HEK293 (cell line): Measurements from ENCODE around the gene UCP2.

ENCODE experiments used
- CTCF ChIA-PET: fragments of 350-600 bp; formaldehyde crosslinking; extraction: SDS; loops from one replicate; lab custom pipeline; 2021; ENCODE audit warnings: antibody characterized with exemption; lab: Yijun Ruan, JAX
- POLR2A ChIA-PET: fragments of 300-600 bp; formaldehyde crosslinking; extraction: SDS; loops from one replicate; lab custom pipeline; 2020; ENCODE audit warnings: antibody characterized with exemption, inconsistent platforms; lab: Yijun Ruan, JAX
- H3K27ac ChIP-seq: fragments of 200-500 bp; sonication (Bioruptor generic); 2 replicates; pipeline ENCODE4 v1.5.1; 2014; ENCODE audit warnings: low read depth, low read length, control low read depth, inconsistent platforms; ENCODE audit errors: extremely low read depth
- H3K36me3 ChIP-seq, 2 experiments: fragments of 200-500 bp in 1 of 2; sonication (Bioruptor generic) in 1 of 2; 1 replicate in 1 of 2; 2 replicates in 1 of 2; pipeline ENCODE4 v1.5.1; 2014 to 2017; ENCODE audit warnings: inconsistent platforms in 2 of 2, low read length in 2 of 2; ENCODE audit not compliant: control insufficient read depth in 2 of 2, insufficient read depth in 1 of 2
- H3K4me1 ChIP-seq: fragments of 200-500 bp; sonication (Bioruptor generic); 2 replicates; pipeline ENCODE4 v1.5.1; 2014; ENCODE audit warnings: mild to moderate bottlenecking, low read length, inconsistent platforms; ENCODE audit not compliant: control insufficient read depth, insufficient read depth
- H3K4me3 ChIP-seq: 2 replicates; pipeline ENCODE4 v1.5.1; 2011; ENCODE audit warnings: low read depth, mild to moderate bottlenecking, control low read depth, low read length, moderate library complexity
- H3K9me3 ChIP-seq: fragments of 200-500 bp; sonication (Bioruptor generic); 2 replicates; pipeline ENCODE4 v1.5.1; 2014; ENCODE audit warnings: low read depth, low read length, inconsistent platforms; ENCODE audit not compliant: control insufficient read depth, insufficient read depth
- BCL11B ChIP-seq: fragments of 450-650 bp; formaldehyde crosslinking; IDR thresholded peaks from 2 replicates; pipeline ENCODE4 v1.5.1; 2016; ENCODE audit warnings: low read depth, missing biosample characterization, missing genetic modification characterization
- GLI2 ChIP-seq: fragments of 450-650 bp; formaldehyde crosslinking; IDR thresholded peaks from 2 replicates; pipeline ENCODE4; 2017; ENCODE audit warnings: missing biosample characterization, missing genetic modification characterization, low read depth, borderline replicate concordance
- KLF16 ChIP-seq: fragments of 450-650 bp; formaldehyde crosslinking; IDR thresholded peaks from 2 replicates; pipeline ENCODE4 v1.5.1; 2017; ENCODE audit warnings: missing biosample characterization, missing genetic modification characterization
- KLF8 ChIP-seq: fragments of 450-650 bp; formaldehyde crosslinking; IDR thresholded peaks from 2 replicates; pipeline ENCODE4 v1.5.1; 2016; ENCODE audit warnings: missing biosample characterization, missing genetic modification characterization
- MZF1 ChIP-seq: fragments of 450-650 bp; formaldehyde crosslinking; IDR thresholded peaks from 2 replicates; pipeline ENCODE4 v1.5.1; 2017; ENCODE audit warnings: missing biosample characterization, missing genetic modification characterization, borderline replicate concordance
- ZBTB20 ChIP-seq: fragments of 450-650 bp; formaldehyde crosslinking; IDR thresholded peaks from 2 replicates; pipeline ENCODE4 v1.5.1; 2016; ENCODE audit warnings: missing biosample characterization, missing genetic modification characterization
- ZNF248 ChIP-seq: fragments of 450-650 bp; formaldehyde crosslinking; IDR thresholded peaks from 2 replicates; pipeline ENCODE4 v1.5.1; 2017; ENCODE audit warnings: missing biosample characterization, missing genetic modification characterization
- ZNF311 ChIP-seq: fragments of 450-650 bp; formaldehyde crosslinking; IDR thresholded peaks from 2 replicates; pipeline ENCODE4 v1.5.1; 2017; ENCODE audit warnings: missing biosample characterization, missing genetic modification characterization, borderline replicate concordance
- ZNF335 ChIP-seq: fragments of 450-650 bp; formaldehyde crosslinking; conservative IDR thresholded peaks from 2 replicates; pipeline ENCODE4 v1.5.1; 2016; ENCODE audit warnings: missing biosample characterization, missing genetic modification characterization
- ZNF354C ChIP-seq: fragments of 450-650 bp; formaldehyde crosslinking; IDR thresholded peaks from 2 replicates; pipeline ENCODE4 v1.5.1; 2016; ENCODE audit warnings: missing biosample characterization, missing genetic modification characterization, low read depth, borderline replicate concordance
- ZNF423 ChIP-seq: fragments of 450-650 bp; formaldehyde crosslinking; IDR thresholded peaks from 2 replicates; pipeline ENCODE4 v1.5.1; 2016; ENCODE audit warnings: missing biosample characterization, missing genetic modification characterization
- ZNF510 ChIP-seq: fragments of 450-650 bp; formaldehyde crosslinking; IDR thresholded peaks from 2 replicates; pipeline ENCODE4 v1.5.1; 2018; ENCODE audit warnings: mild to moderate bottlenecking, missing genetic modification characterization, missing biosample characterization; ENCODE audit not compliant: insufficient replicate concordance
- ZNF529 ChIP-seq: fragments of 450-650 bp; formaldehyde crosslinking; IDR thresholded peaks from 2 replicates; pipeline ENCODE4 v1.5.1; 2017; ENCODE audit warnings: missing genetic modification characterization, missing biosample characterization; ENCODE audit not compliant: insufficient replicate concordance
- ZNF544 ChIP-seq: fragments of 450-650 bp; formaldehyde crosslinking; IDR thresholded peaks from 2 replicates; pipeline ENCODE4 v1.5.0; 2017; ENCODE audit warnings: missing biosample characterization, missing genetic modification characterization
- ZNF585B ChIP-seq: fragments of 450-650 bp; formaldehyde crosslinking; IDR thresholded peaks from 2 replicates; pipeline ENCODE4 v1.5.1; 2016; ENCODE audit warnings: missing biosample characterization, missing genetic modification characterization
- ZNF596 ChIP-seq: fragments of 450-650 bp; IDR thresholded peaks from 2 replicates; pipeline ENCODE4 v1.5.0; 2018; ENCODE audit warnings: missing biosample characterization, mild to moderate bottlenecking, missing genetic modification characterization, moderate library complexity
- ZNF621 ChIP-seq: fragments of 450-650 bp; formaldehyde crosslinking; IDR thresholded peaks from 2 replicates; pipeline ENCODE4 v1.5.1; 2017; ENCODE audit warnings: missing biosample characterization, missing genetic modification characterization
- ZSCAN23 ChIP-seq: fragments of 450-650 bp; formaldehyde crosslinking; IDR thresholded peaks from 2 replicates; pipeline ENCODE4 v1.5.1; 2016; ENCODE audit warnings: missing biosample characterization, missing genetic modification characterization
- TF ChIP-seq, protein P1 (sequence below): fragments of 450-650 bp; formaldehyde crosslinking; IDR thresholded peaks from 2 replicates; pipeline ENCODE4 v1.5.1; 2017; ENCODE audit warnings: missing biosample characterization, mild to moderate bottlenecking, missing genetic modification characterization, moderate library complexity
- TF ChIP-seq, protein P2 (sequence below): fragments of 450-650 bp; formaldehyde crosslinking; IDR thresholded peaks from 2 replicates; pipeline ENCODE4 v1.5.1; 2016; ENCODE audit warnings: missing biosample characterization, missing genetic modification characterization
- TF ChIP-seq, protein P3 (sequence below): fragments of 450-650 bp; formaldehyde crosslinking; IDR thresholded peaks from 2 replicates; pipeline ENCODE4 v1.5.1; 2016; ENCODE audit warnings: missing biosample characterization, missing genetic modification characterization
- TF ChIP-seq, protein P4 (sequence below): fragments of 450-650 bp; formaldehyde crosslinking; IDR thresholded peaks from 2 replicates; pipeline ENCODE4 v1.5.1; 2016; ENCODE audit warnings: missing biosample characterization, missing genetic modification characterization
- TF ChIP-seq, protein P5 (sequence below): fragments of 450-650 bp; formaldehyde crosslinking; IDR thresholded peaks from 2 replicates; pipeline ENCODE4 v1.5.1; 2016; ENCODE audit warnings: missing biosample characterization, missing genetic modification characterization
- TF ChIP-seq, protein P6 (sequence below): fragments of 450-650 bp; formaldehyde crosslinking; IDR thresholded peaks from 2 replicates; pipeline ENCODE4 v1.5.1; 2016; ENCODE audit warnings: missing biosample characterization, missing genetic modification characterization

The UCP2 gene, protein sequence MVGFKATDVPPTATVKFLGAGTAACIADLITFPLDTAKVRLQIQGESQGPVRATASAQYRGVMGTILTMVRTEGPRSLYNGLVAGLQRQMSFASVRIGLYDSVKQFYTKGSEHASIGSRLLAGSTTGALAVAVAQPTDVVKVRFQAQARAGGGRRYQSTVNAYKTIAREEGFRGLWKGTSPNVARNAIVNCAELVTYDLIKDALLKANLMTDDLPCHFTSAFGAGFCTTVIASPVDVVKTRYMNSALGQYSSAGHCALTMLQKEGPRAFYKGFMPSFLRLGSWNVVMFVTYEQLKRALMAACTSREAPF

DNA sequence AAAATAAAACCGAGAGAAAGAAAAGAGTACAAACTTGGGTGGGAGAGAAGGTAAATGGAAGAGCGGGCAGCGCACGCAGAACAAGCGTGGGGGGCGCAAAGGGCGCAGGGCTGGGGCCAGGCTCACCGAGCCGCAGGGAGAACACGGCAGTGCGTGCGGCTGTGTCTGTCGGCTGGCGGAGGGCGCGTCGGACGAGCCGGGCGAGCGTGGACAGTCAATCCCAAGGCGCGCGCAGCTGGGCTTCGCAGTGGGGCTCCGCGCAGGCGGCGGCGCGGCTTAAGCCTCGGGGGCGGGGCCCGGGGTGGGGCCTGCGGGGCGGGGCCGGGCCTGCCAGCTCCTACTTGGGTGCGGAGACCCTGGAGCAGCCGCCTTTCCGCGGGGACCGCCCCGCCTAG lies at the start of gene UCP2:
UCP2 (minus strand) TSS at position 249 of the 395 bp plus-strand sequence. CDS start 4,465 bp downstream, outside the sequence.
- peaks cover 3% of the 10 kb centered on the region; the same call in 1 of the 2 replicates for H3K4me1 ChIP-seq
- no peaks in the 10 kb centered on the region for H3K9me3 ChIP-seq
- H3K36me3 ChIP-seq: peaks cover 0 to 38% of the 10 kb centered on the region in 2 experiments; a peak in 1 of 3 replicates
- POLR2A ChIA-PET: interaction anchor here (0.7 to 1.1 kb wide), 6 partner anchors 10 to 511 kb away, joined by 3 to 12 read pairs (median 4); partner anchors contain the start of genes C2CD3, LIPT2 and PPME1
- CTCF ChIA-PET: no interaction called here
- H3K27ac ChIP-seq: peak within 1 kb of the TSS; percentile 92
- peak within 1 kb of the TSS; percentile 62 for H3K4me3 ChIP-seq
- TF ChIP-seq ZNF544 (tag by site-specific recombination) (no peak), ZNF596 (no peak), ZNF354C (no peak), MZF1 (tag by site-specific recombination) (no peak), ZNF585B (tag by site-specific recombination) (no peak), ZSCAN23 (tag by site-specific recombination) (no peak), KLF8 (tag by site-specific recombination) (no peak), KLF16 (no peak), GLI2 (tag by site-specific recombination) (no peak), ZBTB20 (tag by site-specific recombination) (no peak), ZNF621 (tag by site-specific recombination) (no peak), ZNF248 (no peak), ZNF510 (tag by site-specific recombination) (no peak), ZNF335 (tag by site-specific recombination) (peak; percentile 95), ZNF529 (no peak), ZNF311 (tag by site-specific recombination) (no peak), BCL11B (tag by site-specific recombination) (no peak), ZNF423 (tag by site-specific recombination) (no peak)
- TF ChIP-seq, protein P1, sequence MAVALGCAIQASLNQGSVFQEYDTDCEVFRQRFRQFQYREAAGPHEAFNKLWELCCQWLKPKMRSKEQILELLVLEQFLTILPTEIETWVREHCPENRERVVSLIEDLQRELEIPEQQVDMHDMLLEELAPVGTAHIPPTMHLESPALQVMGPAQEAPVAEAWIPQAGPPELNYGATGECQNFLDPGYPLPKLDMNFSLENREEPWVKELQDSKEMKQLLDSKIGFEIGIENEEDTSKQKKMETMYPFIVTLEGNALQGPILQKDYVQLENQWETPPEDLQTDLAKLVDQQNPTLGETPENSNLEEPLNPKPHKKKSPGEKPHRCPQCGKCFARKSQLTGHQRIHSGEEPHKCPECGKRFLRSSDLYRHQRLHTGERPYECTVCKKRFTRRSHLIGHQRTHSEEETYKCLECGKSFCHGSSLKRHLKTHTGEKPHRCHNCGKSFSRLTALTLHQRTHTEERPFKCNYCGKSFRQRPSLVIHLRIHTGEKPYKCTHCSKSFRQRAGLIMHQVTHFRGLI: peak; percentile 82
- TF ChIP-seq, protein P2, sequence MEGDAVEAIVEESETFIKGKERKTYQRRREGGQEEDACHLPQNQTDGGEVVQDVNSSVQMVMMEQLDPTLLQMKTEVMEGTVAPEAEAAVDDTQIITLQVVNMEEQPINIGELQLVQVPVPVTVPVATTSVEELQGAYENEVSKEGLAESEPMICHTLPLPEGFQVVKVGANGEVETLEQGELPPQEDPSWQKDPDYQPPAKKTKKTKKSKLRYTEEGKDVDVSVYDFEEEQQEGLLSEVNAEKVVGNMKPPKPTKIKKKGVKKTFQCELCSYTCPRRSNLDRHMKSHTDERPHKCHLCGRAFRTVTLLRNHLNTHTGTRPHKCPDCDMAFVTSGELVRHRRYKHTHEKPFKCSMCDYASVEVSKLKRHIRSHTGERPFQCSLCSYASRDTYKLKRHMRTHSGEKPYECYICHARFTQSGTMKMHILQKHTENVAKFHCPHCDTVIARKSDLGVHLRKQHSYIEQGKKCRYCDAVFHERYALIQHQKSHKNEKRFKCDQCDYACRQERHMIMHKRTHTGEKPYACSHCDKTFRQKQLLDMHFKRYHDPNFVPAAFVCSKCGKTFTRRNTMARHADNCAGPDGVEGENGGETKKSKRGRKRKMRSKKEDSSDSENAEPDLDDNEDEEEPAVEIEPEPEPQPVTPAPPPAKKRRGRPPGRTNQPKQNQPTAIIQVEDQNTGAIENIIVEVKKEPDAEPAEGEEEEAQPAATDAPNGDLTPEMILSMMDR (tag by site-specific recombination): no peak
- TF ChIP-seq, protein P3, sequence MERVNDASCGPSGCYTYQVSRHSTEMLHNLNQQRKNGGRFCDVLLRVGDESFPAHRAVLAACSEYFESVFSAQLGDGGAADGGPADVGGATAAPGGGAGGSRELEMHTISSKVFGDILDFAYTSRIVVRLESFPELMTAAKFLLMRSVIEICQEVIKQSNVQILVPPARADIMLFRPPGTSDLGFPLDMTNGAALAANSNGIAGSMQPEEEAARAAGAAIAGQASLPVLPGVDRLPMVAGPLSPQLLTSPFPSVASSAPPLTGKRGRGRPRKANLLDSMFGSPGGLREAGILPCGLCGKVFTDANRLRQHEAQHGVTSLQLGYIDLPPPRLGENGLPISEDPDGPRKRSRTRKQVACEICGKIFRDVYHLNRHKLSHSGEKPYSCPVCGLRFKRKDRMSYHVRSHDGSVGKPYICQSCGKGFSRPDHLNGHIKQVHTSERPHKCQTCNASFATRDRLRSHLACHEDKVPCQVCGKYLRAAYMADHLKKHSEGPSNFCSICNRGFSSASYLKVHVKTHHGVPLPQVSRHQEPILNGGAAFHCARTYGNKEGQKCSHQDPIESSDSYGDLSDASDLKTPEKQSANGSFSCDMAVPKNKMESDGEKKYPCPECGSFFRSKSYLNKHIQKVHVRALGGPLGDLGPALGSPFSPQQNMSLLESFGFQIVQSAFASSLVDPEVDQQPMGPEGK (tag by site-specific recombination): no peak
- TF ChIP-seq, protein P4, sequence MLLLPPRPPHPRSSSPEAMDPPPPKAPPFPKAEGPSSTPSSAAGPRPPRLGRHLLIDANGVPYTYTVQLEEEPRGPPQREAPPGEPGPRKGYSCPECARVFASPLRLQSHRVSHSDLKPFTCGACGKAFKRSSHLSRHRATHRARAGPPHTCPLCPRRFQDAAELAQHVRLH: no peak
- TF ChIP-seq, protein P5, sequence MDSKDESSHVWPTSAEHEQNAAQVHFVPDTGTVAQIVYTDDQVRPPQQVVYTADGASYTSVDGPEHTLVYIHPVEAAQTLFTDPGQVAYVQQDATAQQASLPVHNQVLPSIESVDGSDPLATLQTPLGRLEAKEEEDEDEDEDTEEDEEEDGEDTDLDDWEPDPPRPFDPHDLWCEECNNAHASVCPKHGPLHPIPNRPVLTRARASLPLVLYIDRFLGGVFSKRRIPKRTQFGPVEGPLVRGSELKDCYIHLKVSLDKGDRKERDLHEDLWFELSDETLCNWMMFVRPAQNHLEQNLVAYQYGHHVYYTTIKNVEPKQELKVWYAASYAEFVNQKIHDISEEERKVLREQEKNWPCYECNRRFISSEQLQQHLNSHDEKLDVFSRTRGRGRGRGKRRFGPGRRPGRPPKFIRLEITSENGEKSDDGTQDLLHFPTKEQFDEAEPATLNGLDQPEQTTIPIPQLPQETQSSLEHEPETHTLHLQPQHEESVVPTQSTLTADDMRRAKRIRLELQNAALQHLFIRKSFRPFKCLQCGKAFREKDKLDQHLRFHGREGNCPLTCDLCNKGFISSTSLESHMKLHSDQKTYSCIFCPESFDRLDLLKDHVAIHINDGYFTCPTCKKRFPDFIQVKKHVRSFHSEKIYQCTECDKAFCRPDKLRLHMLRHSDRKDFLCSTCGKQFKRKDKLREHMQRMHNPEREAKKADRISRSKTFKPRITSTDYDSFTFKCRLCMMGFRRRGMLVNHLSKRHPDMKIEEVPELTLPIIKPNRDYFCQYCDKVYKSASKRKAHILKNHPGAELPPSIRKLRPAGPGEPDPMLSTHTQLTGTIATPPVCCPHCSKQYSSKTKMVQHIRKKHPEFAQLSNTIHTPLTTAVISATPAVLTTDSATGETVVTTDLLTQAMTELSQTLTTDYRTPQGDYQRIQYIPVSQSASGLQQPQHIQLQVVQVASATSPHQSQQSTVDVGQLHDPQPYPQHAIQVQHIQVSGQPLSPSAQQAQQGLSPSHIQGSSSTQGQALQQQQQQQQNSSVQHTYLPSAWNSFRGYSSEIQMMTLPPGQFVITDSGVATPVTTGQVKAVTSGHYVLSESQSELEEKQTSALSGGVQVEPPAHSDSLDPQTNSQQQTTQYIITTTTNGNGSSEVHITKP (tag by site-specific recombination): no peak
- TF ChIP-seq, protein P6, sequence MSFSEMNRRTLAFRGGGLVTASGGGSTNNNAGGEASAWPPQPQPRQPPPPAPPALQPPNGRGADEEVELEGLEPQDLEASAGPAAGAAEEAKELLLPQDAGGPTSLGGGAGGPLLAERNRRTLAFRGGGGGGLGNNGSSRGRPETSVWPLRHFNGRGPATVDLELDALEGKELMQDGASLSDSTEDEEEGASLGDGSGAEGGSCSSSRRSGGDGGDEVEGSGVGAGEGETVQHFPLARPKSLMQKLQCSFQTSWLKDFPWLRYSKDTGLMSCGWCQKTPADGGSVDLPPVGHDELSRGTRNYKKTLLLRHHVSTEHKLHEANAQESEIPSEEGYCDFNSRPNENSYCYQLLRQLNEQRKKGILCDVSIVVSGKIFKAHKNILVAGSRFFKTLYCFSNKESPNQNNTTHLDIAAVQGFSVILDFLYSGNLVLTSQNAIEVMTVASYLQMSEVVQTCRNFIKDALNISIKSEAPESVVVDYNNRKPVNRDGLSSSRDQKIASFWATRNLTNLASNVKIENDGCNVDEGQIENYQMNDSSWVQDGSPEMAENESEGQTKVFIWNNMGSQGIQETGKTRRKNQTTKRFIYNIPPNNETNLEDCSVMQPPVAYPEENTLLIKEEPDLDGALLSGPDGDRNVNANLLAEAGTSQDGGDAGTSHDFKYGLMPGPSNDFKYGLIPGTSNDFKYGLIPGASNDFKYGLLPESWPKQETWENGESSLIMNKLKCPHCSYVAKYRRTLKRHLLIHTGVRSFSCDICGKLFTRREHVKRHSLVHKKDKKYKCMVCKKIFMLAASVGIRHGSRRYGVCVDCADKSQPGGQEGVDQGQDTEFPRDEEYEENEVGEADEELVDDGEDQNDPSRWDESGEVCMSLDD (tag by site-specific recombination): no peak
